Transverse colon (tissue), 3 donors: ENCODE results near the gene JMJD4.

Experiments used
- CTCF ChIP-seq, 5 experiments: fragments of 200-600 bp in 3 of 5; fragments of 450-650 bp in 2 of 5; sonication (generic) in 3 of 5; IDR thresholded peaks; 1 replicate in 2 of 5; 2 replicates in 3 of 5; pipeline ENCODE4 v1.5.1; 2016 to 2017; ENCODE audit warnings: antibody characterized with exemption in 5 of 5, inconsistent platforms in 3 of 5, mild to moderate bottlenecking in 2 of 5, moderate library complexity in 1 of 5
- POLR2A ChIP-seq: fragments of 450-650 bp; IDR thresholded peaks from one replicate; pipeline ENCODE4 v1.6.1; 2016; ENCODE audit warnings: antibody characterized with exemption, mild to moderate bottlenecking, moderate library complexity

- no peak for TF ChIP-seq CTCF (IDR thresholded peaks at IDR 0.05)
- TF ChIP-seq POLR2A = no peak
Observed at GRCh38 chr1:227773558-227773957, 38.5 kb upstream of the JMJD4 start.
